ENCODE results near the gene FSIP1. TPM values are rescaled to one million over a fixed set of nuclear protein-coding genes. Genes with fewer than 3 reads are reported as not detected.

FSIP1 gene
- total RNA-seq, 6 experiments from 2014 or later: 0.07 to 0.74 (median 0.35) TPM; not detected in 1

DNA sequence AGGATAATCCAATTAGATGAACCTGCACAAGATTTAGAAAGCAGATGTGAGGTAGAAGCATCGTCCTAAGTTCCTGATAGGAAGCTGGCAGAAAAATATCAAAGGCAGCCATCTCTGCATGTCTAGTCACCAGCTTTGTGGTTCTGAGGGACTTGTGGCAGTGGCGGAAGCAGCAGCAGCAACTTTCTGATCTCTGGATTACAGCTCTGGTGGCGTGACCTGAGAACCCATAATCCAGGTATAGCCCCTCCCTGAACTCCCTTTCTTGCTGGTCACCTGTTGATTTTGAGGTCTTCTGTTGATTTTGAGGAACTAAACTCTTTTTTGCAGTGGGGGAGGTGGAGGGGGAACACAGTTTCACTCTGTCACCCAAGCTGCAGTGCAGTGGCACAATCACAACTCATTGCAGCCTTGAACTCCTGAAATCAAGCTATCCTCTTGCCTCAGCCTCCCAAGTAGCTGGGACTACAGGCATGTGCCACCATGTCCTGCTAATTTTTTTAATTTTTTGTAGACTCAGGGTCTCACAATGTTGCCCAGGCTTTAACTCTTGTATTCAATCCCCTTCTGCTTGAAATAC lies 7.9 kb downstream of the FSIP1 start:
- Histone ChIP-seq H3K9me3 (no peaks in the 10 kb centered on the region), H3K36me3 (no peaks in the 10 kb centered on the region), H3K27ac (no peak overlapping the region), H3K4me3 (no peak overlapping the region), H3K4me1 (no peaks in the 10 kb centered on the region), H3K27me3 (no peaks in the 10 kb centered on the region)
- DNase-seq (no peak), ATAC-seq (no peak)
- TF ChIP-seq CTCF (IDR thresholded peaks at IDR 0.05): no peak
- TF ChIP-seq POLR2A (IDR thresholded peaks at IDR 0.05): no peak
- intact Hi-C loops (cut with DNase I): no loop called here
- 57% methylated on average over 1 of the region's 3 CpGs for WGBS (ENCODE audit: insufficient coverage, low coverage, low lambda C conversion rate, missing lambda C conversion rate)

DNA sequence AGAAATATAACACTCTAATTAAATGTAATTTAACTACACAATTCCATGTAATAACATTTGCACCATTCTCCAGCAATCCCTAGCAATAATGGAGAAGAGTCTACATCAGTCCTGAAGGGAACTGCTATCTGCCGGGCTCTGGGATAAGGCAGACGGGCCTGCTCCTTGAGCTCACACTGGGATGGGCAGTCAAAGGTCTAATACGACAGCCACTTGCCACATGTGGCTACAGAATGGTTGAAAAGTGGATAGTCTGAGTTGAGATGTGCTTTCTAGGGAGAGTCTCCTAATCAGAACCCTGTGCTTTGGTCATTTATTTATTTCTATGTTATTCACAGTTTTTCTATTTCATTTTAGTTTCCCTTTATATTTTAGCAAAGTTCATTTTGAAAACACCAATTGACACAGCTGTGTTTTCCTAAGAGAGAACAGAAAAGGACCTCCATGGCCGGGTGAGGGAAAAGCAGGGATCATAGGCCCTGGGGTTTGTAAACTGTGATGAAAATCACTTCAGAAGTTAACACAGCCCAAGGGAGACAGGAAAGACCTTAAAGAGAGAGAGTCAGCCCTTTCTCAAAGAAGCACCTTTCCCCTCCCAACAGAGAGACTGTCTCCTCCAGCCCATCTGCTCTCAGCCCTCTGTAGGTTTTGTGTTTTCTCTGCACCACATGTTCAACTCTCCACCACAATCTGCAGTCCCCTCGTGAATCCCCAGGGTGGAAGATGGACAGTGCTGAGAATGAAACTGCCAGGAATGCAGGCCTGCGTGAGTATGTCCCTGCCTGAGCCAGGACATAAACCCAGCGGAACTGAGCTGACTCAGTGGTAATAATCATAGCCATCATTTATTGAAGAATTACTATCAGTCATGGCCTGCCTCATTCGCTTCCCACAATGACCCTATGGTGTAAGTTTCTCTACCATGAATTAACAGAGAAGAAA lies 11.6 kb downstream of the FSIP1 start:
- H3K9me3 ChIP-seq: no peaks in the 10 kb centered on the region
- DNase-seq: no peak
- H3K4me1 ChIP-seq: no peaks in the 10 kb centered on the region
- WGBS (ENCODE audit: insufficient coverage, low coverage, low lambda C conversion rate, missing lambda C conversion rate): 60% methylated on average over 6 of the region's 8 CpGs
- no peaks in the 10 kb centered on the region for H3K36me3 ChIP-seq
- no peak overlapping the region for H3K4me3 ChIP-seq
- H3K27me3 ChIP-seq: no peaks in the 10 kb centered on the region
- no peak for TF ChIP-seq POLR2A (IDR thresholded peaks at IDR 0.05)
- TF ChIP-seq CTCF (IDR thresholded peaks at IDR 0.05): no peak
- no peak overlapping the region for H3K27ac ChIP-seq
- intact Hi-C loops (cut with DNase I): no loop called here
- peak in 2 of 4 donors; percentile 27 to 40 for ATAC-seq

GRCh38 chr15:39767921-39768320 lies 14.7 kb downstream of the FSIP1 start:
- Histone ChIP-seq H3K4me3 (no peak overlapping the region), H3K36me3 (no peaks in the 10 kb centered on the region), H3K9me3 (no peaks in the 10 kb centered on the region), H3K27ac (no peak overlapping the region), H3K27me3 (no peaks in the 10 kb centered on the region), H3K4me1 (no peaks in the 10 kb centered on the region)
- no peak for ATAC-seq
- TF ChIP-seq POLR2A (IDR thresholded peaks at IDR 0.05) (no peak), CTCF (IDR thresholded peaks at IDR 0.05) (no peak)
- no peak for DNase-seq
- 82% methylated on average over 3 of the region's 5 CpGs for WGBS (ENCODE audit: insufficient coverage, low coverage, low lambda C conversion rate, missing lambda C conversion rate)
- intact Hi-C loops (cut with DNase I): no loop called here

DNA sequence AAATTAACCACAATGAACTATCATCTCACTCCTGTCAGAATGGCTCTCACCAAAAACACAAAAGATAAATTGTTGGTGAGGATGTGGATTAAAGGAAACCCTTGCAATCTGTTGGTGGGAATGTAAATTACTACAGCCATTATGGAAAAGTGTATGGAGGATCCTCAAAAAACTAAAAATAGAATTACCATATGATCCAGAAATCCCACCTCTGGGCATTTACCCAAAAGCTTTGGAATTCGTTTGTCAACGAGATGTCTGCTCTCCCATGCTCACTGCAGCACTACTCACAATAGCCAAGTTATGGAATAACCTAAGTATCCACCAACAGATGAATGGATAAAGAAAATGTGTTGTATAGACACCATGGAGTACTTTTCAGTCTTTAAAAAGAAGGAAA lies 21.6 kb downstream of the FSIP1 start:
- H3K27me3 ChIP-seq: no peaks in the 10 kb centered on the region
- H3K27ac ChIP-seq: no peak overlapping the region
- H3K36me3 ChIP-seq: no peaks in the 10 kb centered on the region
- WGBS (ENCODE audit: insufficient coverage, low coverage, low lambda C conversion rate, missing lambda C conversion rate): 52% methylated on average over 2 of the region's 2 CpGs
- intact Hi-C loops (cut with DNase I): no loop called here
- DNase-seq (no peak), ATAC-seq (no peak)
- no peaks in the 10 kb centered on the region for H3K4me1 ChIP-seq
- no peak overlapping the region for H3K4me3 ChIP-seq
- TF ChIP-seq CTCF (IDR thresholded peaks at IDR 0.05) (no peak), POLR2A (IDR thresholded peaks at IDR 0.05) (no peak)
- H3K9me3 ChIP-seq: no peaks in the 10 kb centered on the region
